ENCODE data around the gene MYLK3.

Gene MYLK3

GRCh38 chr16:46727630-46728029 lies 20.5 kb downstream of the MYLK3 start:
- TF ChIP-seq CTCF (IDR thresholded peaks at IDR 0.05; ENCODE audit: low read depth, low read length): no peak
- H3K4me3 ChIP-seq (ENCODE audit: low read depth, low read length): no peak overlapping the region

- no peak for TF ChIP-seq CTCF (IDR thresholded peaks at IDR 0.05; ENCODE audit: low read depth, low read length)
- no peak overlapping the region for H3K4me3 ChIP-seq (ENCODE audit: low read depth, low read length)
Observed at GRCh38 chr16:46727184-46727583, 21.0 kb downstream of the MYLK3 start.

GRCh38 chr16:46721885-46722284 lies 26.3 kb downstream of the MYLK3 start:
- H3K4me3 ChIP-seq (ENCODE audit: low read depth, low read length): no peak overlapping the region
- no peak for TF ChIP-seq CTCF (IDR thresholded peaks at IDR 0.05; ENCODE audit: low read depth, low read length)

- no peak overlapping the region for H3K4me3 ChIP-seq (ENCODE audit: low read depth, low read length)
- TF ChIP-seq CTCF (IDR thresholded peaks at IDR 0.05; ENCODE audit: low read depth, low read length): no peak
Observed at GRCh38 chr16:46720619-46721018, 27.5 kb downstream of the MYLK3 start.

- H3K4me3 ChIP-seq (ENCODE audit: low read depth, low read length): no peak overlapping the region
- no peak for TF ChIP-seq CTCF (IDR thresholded peaks at IDR 0.05; ENCODE audit: low read depth, low read length)
Observed at GRCh38 chr16:46719528-46719927, 28.6 kb downstream of the MYLK3 start.

GRCh38 chr16:46718214-46718613 lies 29.9 kb downstream of the MYLK3 start:
- no peak overlapping the region for H3K4me3 ChIP-seq (ENCODE audit: low read depth, low read length)
- no peak for TF ChIP-seq CTCF (IDR thresholded peaks at IDR 0.05; ENCODE audit: low read depth, low read length)

- no peak overlapping the region for H3K4me3 ChIP-seq (ENCODE audit: low read depth, low read length)
- no peak for TF ChIP-seq CTCF (IDR thresholded peaks at IDR 0.05; ENCODE audit: low read depth, low read length)
Observed at GRCh38 chr16:46717692-46718091, 30.5 kb downstream of the MYLK3 start.
